ENCODE measurements around the gene TMEM245. TPM values are rescaled to one million over a fixed set of nuclear protein-coding genes. Genes with fewer than 3 reads are reported as not detected.

TMEM245 gene
- total RNA-seq, 1 experiment from 2014 or later, result 34.8 TPM

- TF ChIP-seq SP1 (IDR thresholded peaks at IDR 0.05; ENCODE audit: low read depth), result peak; percentile 60; the same call in 1 of the 2 replicates
- TF ChIP-seq SRF (IDR thresholded peaks at IDR 0.05; ENCODE audit: low read depth), result peak; percentile 53; the same call in 1 of the 2 replicates
- TF ChIP-seq ZBTB33 (IDR thresholded peaks at IDR 0.05; ENCODE audit: extremely low read depth, insufficient replicate concordance, low read length), result no peak
- no peak for TF ChIP-seq POLR2AphosphoS5 (IDR thresholded peaks at IDR 0.05; ENCODE audit: low read depth, low read length)
- H3K27ac ChIP-seq (ENCODE audit: low read depth, low read length), result no peak overlapping the region
- H4K20me1 ChIP-seq (ENCODE audit: insufficient read depth), result 0 out of 2 replicates have a peak, but pooled peaks cover 8% of the 10 kb centered on the region
- CTCF ChIA-PET, result no interaction called here
- peaks cover 46 to 49% of the 10 kb centered on the region in 2 experiments for H3K4me1 ChIP-seq (ENCODE audit: control insufficient read depth in 1 of 2, insufficient read depth in 2 of 2, low read length in 2 of 2)
- no peak overlapping the region for H3K4me3 ChIP-seq (replicated peaks in 1 of 2; ENCODE audit: low read depth in 1 of 2, low read length in 2 of 2)
- ATAC-seq (no peak), DNase-seq (ENCODE audit: low read depth, low spot score) (peak; percentile 27)
- no TSS peak for BruUV-seq (replicated peaks)
- H3K36me3 ChIP-seq (ENCODE audit: control insufficient read depth in 1 of 2, insufficient read depth in 2 of 2, low read length in 2 of 2), result peaks cover 0 to 9% of the 10 kb centered on the region in 2 experiments; a peak in 1 of 4 replicates
- no peak overlapping the region for H3K9ac ChIP-seq (ENCODE audit: low read length)
- peaks cover 100% of the 10 kb centered on the region for H3K79me2 ChIP-seq (ENCODE audit: insufficient read depth, low read length)
- H3K27me3 ChIP-seq (ENCODE audit: insufficient read depth, low read length), result no peaks in the 10 kb centered on the region
- H3K9me3 ChIP-seq (ENCODE audit: control insufficient read depth in 1 of 2, insufficient read depth in 1 of 2, low read depth in 1 of 2, low read length in 2 of 2), result no peaks in the 10 kb centered on the region
- H2AFZ ChIP-seq (ENCODE audit: low read depth, low read length, poor library complexity, severe bottlenecking), result no peak overlapping the region
- H3K4me2 ChIP-seq (ENCODE audit: low read length), result peak overlapping the region; percentile 36; the same call in 1 of the 2 replicates
- intact Hi-C loops (cut with micrococcal nuclease), result loop anchor here (5.0 kb wide), 1 partner anchor 220 kb away; the partner anchor contains the start of gene EPB41L4B
- H3K9me2 ChIP-seq (ENCODE audit: insufficient read depth), result no peaks in the 10 kb centered on the region
- RAD21 ChIA-PET (ENCODE audit: low non-redundant PET in 1 of 2, low total read pairs in 2 of 2, uncharacterized antibody in 2 of 2, unreplicated experiment in 2 of 2), result no interaction called here
- POLR2A ChIA-PET, result no interaction called here
Observed at GRCh38 chr9:109101810-109102209, 17.9 kb downstream of the TMEM245 start.

- no peaks in the 10 kb centered on the region for H3K9me3 ChIP-seq (ENCODE audit: control insufficient read depth in 1 of 2, insufficient read depth in 1 of 2, low read depth in 1 of 2, low read length in 2 of 2)
- H3K9me2 ChIP-seq (ENCODE audit: insufficient read depth), result no peaks in the 10 kb centered on the region
- H3K27ac ChIP-seq (ENCODE audit: low read depth, low read length), result no peak overlapping the region
- ChIA-PET CTCF (no interaction called here), POLR2A (no interaction called here), RAD21 (ENCODE audit: low non-redundant PET in 1 of 2, low total read pairs in 2 of 2, uncharacterized antibody in 2 of 2, unreplicated experiment in 2 of 2) (no interaction called here)
- peaks cover 100% of the 10 kb centered on the region for H3K79me2 ChIP-seq (ENCODE audit: insufficient read depth, low read length)
- DNase-seq (ENCODE audit: low read depth, low spot score), result no peak
- peaks cover 45 to 47% of the 10 kb centered on the region in 2 experiments for H3K4me1 ChIP-seq (ENCODE audit: control insufficient read depth in 1 of 2, insufficient read depth in 2 of 2, low read length in 2 of 2)
- H3K27me3 ChIP-seq (ENCODE audit: insufficient read depth, low read length), result no peaks in the 10 kb centered on the region
- no peak overlapping the region for H3K4me3 ChIP-seq (replicated peaks in 1 of 2; ENCODE audit: low read depth in 1 of 2, low read length in 2 of 2)
- no peak for ATAC-seq
- 0 out of 2 replicates have a peak, but pooled peaks cover 8% of the 10 kb centered on the region for H4K20me1 ChIP-seq (ENCODE audit: insufficient read depth)
- peaks cover 0 to 9% of the 10 kb centered on the region in 2 experiments; a peak in 1 of 4 replicates for H3K36me3 ChIP-seq (ENCODE audit: control insufficient read depth in 1 of 2, insufficient read depth in 2 of 2, low read length in 2 of 2)
- intact Hi-C loops (cut with micrococcal nuclease), result loop anchor here (5.0 kb wide), 1 partner anchor 221 kb away; the partner anchor contains the start of gene EPB41L4B
- BruUV-seq (replicated peaks), result TSS peak; percentile 11
- TF ChIP-seq TCF7L2 (IDR thresholded peaks at IDR 0.05; ENCODE audit: borderline replicate concordance, extremely low read depth, insufficient read depth, insufficient read length) (no peak), FOSL1 (IDR thresholded peaks at IDR 0.05; ENCODE audit: low read depth) (0 out of 2 replicates have a peak, but pooled peaks have one; percentile 3), EGR1 (IDR thresholded peaks at IDR 0.05; ENCODE audit: low read depth) (no peak), SRF (IDR thresholded peaks at IDR 0.05; ENCODE audit: low read depth) (no peak)
- H3K9ac ChIP-seq (ENCODE audit: low read length), result no peak overlapping the region
- H3K4me2 ChIP-seq (ENCODE audit: low read length), result 0 out of 2 replicates have a peak overlapping the region, but pooled peaks have one; percentile 36
- H2AFZ ChIP-seq (ENCODE audit: low read depth, low read length, poor library complexity, severe bottlenecking), result no peak overlapping the region
Observed at GRCh38 chr9:109101202-109101595, 18.5 kb downstream of the TMEM245 start.
